ENCODE data around the gene TLE5.

Gene TLE5

GRCh38 chr19:3026768-3027167 lies 35.5 kb downstream of the TLE5 start:
- no peaks in the 10 kb centered on the region for H3K9me3 ChIP-seq (ENCODE audit: control insufficient read depth, low read depth, low read length)
- H3K27me3 ChIP-seq (ENCODE audit: control insufficient read depth, insufficient read depth, low read length), result peaks cover 75% of the 10 kb centered on the region
- peaks cover 7% of the 10 kb centered on the region for H3K4me1 ChIP-seq (ENCODE audit: control insufficient read depth, low read depth, low read length)
- no peak overlapping the region for H3K4me3 ChIP-seq (ENCODE audit: low read length)
- no peaks in the 10 kb centered on the region for H3K36me3 ChIP-seq (ENCODE audit: control insufficient read depth, low read depth, low read length)
- no peak overlapping the region for H3K9ac ChIP-seq (ENCODE audit: low read length)
- H3K27ac ChIP-seq (ENCODE audit: low read length), result no peak overlapping the region

- H3K4me1 ChIP-seq (ENCODE audit: control insufficient read depth, low read depth, low read length), result peaks cover 7% of the 10 kb centered on the region
- H3K27me3 ChIP-seq (ENCODE audit: control insufficient read depth, insufficient read depth, low read length), result peaks cover 62% of the 10 kb centered on the region
- no peaks in the 10 kb centered on the region for H3K36me3 ChIP-seq (ENCODE audit: control insufficient read depth, low read depth, low read length)
- H3K9me3 ChIP-seq (ENCODE audit: control insufficient read depth, low read depth, low read length), result no peaks in the 10 kb centered on the region
- H3K27ac ChIP-seq (ENCODE audit: low read length), result no peak overlapping the region
- no peak overlapping the region for H3K9ac ChIP-seq (ENCODE audit: low read length)
- H3K4me3 ChIP-seq (ENCODE audit: low read length), result peak overlapping the region; percentile 22
Measured at GRCh38 chr19:3025549-3025886, 36.8 kb downstream of the TLE5 start.

- peak overlapping the region; percentile 22 for H3K4me3 ChIP-seq (ENCODE audit: low read length)
- peaks cover 57% of the 10 kb centered on the region for H3K27me3 ChIP-seq (ENCODE audit: control insufficient read depth, insufficient read depth, low read length)
- H3K36me3 ChIP-seq (ENCODE audit: control insufficient read depth, low read depth, low read length), result no peaks in the 10 kb centered on the region
- H3K4me1 ChIP-seq (ENCODE audit: control insufficient read depth, low read depth, low read length), result peaks cover 7% of the 10 kb centered on the region
- no peak overlapping the region for H3K9ac ChIP-seq (ENCODE audit: low read length)
- H3K9me3 ChIP-seq (ENCODE audit: control insufficient read depth, low read depth, low read length), result no peaks in the 10 kb centered on the region
- no peak overlapping the region for H3K27ac ChIP-seq (ENCODE audit: low read length)
Measured at GRCh38 chr19:3024870-3025548, 37.3 kb downstream of the TLE5 start.

- H3K9ac ChIP-seq (ENCODE audit: low read length), result no peak overlapping the region
- H3K4me3 ChIP-seq (ENCODE audit: low read length), result no peak overlapping the region
- H3K9me3 ChIP-seq (ENCODE audit: control insufficient read depth, low read depth, low read length), result no peaks in the 10 kb centered on the region
- no peak overlapping the region for H3K27ac ChIP-seq (ENCODE audit: low read length)
- H3K4me1 ChIP-seq (ENCODE audit: control insufficient read depth, low read depth, low read length), result peaks cover 7% of the 10 kb centered on the region
- peaks cover 52% of the 10 kb centered on the region for H3K27me3 ChIP-seq (ENCODE audit: control insufficient read depth, insufficient read depth, low read length)
- H3K36me3 ChIP-seq (ENCODE audit: control insufficient read depth, low read depth, low read length), result no peaks in the 10 kb centered on the region
Measured at GRCh38 chr19:3024509-3024869, 37.8 kb downstream of the TLE5 start.

GRCh38 chr19:3020321-3020960 lies 41.9 kb downstream of the TLE5 start:
- peaks cover 7% of the 10 kb centered on the region for H3K4me1 ChIP-seq (ENCODE audit: control insufficient read depth, low read depth, low read length)
- H3K27ac ChIP-seq (ENCODE audit: low read length), result no peak overlapping the region
- H3K27me3 ChIP-seq (ENCODE audit: control insufficient read depth, insufficient read depth, low read length), result peaks cover 16% of the 10 kb centered on the region
- no peak overlapping the region for H3K9ac ChIP-seq (ENCODE audit: low read length)
- H3K9me3 ChIP-seq (ENCODE audit: control insufficient read depth, low read depth, low read length), result no peaks in the 10 kb centered on the region
- no peaks in the 10 kb centered on the region for H3K36me3 ChIP-seq (ENCODE audit: control insufficient read depth, low read depth, low read length)
- H3K4me3 ChIP-seq (ENCODE audit: low read length), result no peak overlapping the region

- H3K9ac ChIP-seq (ENCODE audit: low read length), result no peak overlapping the region
- peaks cover 4% of the 10 kb centered on the region for H3K27me3 ChIP-seq (ENCODE audit: control insufficient read depth, insufficient read depth, low read length)
- no peak overlapping the region for H3K4me3 ChIP-seq (ENCODE audit: low read length)
- H3K4me1 ChIP-seq (ENCODE audit: control insufficient read depth, low read depth, low read length), result no peaks in the 10 kb centered on the region
- H3K36me3 ChIP-seq (ENCODE audit: control insufficient read depth, low read depth, low read length), result no peaks in the 10 kb centered on the region
- no peak overlapping the region for H3K27ac ChIP-seq (ENCODE audit: low read length)
- no peaks in the 10 kb centered on the region for H3K9me3 ChIP-seq (ENCODE audit: control insufficient read depth, low read depth, low read length)
Measured at GRCh38 chr19:3019211-3019854, 43.0 kb downstream of the TLE5 start.

GRCh38 chr19:3017923-3018322 lies 44.4 kb downstream of the TLE5 start:
- Histone ChIP-seq H3K4me1 (ENCODE audit: control insufficient read depth, low read depth, low read length) (peaks cover under 1% of the 10 kb centered on the region), H3K4me3 (ENCODE audit: low read length) (no peak overlapping the region), H3K9ac (ENCODE audit: low read length) (no peak overlapping the region), H3K27me3 (ENCODE audit: control insufficient read depth, insufficient read depth, low read length) (no peaks in the 10 kb centered on the region), H3K36me3 (ENCODE audit: control insufficient read depth, low read depth, low read length) (no peaks in the 10 kb centered on the region), H3K27ac (ENCODE audit: low read length) (no peak overlapping the region), H3K9me3 (ENCODE audit: control insufficient read depth, low read depth, low read length) (no peaks in the 10 kb centered on the region)

GRCh38 chr19:3015126-3016057 lies 46.9 kb downstream of the TLE5 start:
- Histone ChIP-seq H3K36me3 (ENCODE audit: control insufficient read depth, low read depth, low read length) (no peaks in the 10 kb centered on the region), H3K9me3 (ENCODE audit: control insufficient read depth, low read depth, low read length) (no peaks in the 10 kb centered on the region), H3K27me3 (ENCODE audit: control insufficient read depth, insufficient read depth, low read length) (no peaks in the 10 kb centered on the region), H3K4me1 (ENCODE audit: control insufficient read depth, low read depth, low read length) (peaks cover 7% of the 10 kb centered on the region), H3K4me3 (ENCODE audit: low read length) (no peak overlapping the region), H3K27ac (ENCODE audit: low read length) (no peak overlapping the region), H3K9ac (ENCODE audit: low read length) (no peak overlapping the region)

GRCh38 chr19:3014135-3014534 lies 48.2 kb downstream of the TLE5 start:
- peaks cover 7% of the 10 kb centered on the region for H3K4me1 ChIP-seq (ENCODE audit: control insufficient read depth, low read depth, low read length)
- no peak overlapping the region for H3K4me3 ChIP-seq (ENCODE audit: low read length)
- no peak overlapping the region for H3K9ac ChIP-seq (ENCODE audit: low read length)
- no peaks in the 10 kb centered on the region for H3K36me3 ChIP-seq (ENCODE audit: control insufficient read depth, low read depth, low read length)
- H3K27me3 ChIP-seq (ENCODE audit: control insufficient read depth, insufficient read depth, low read length), result no peaks in the 10 kb centered on the region
- no peaks in the 10 kb centered on the region for H3K9me3 ChIP-seq (ENCODE audit: control insufficient read depth, low read depth, low read length)
- no peak overlapping the region for H3K27ac ChIP-seq (ENCODE audit: low read length)

GRCh38 chr19:3013263-3013725 lies 49.0 kb downstream of the TLE5 start:
- Histone ChIP-seq H3K36me3 (ENCODE audit: control insufficient read depth, low read depth, low read length) (no peaks in the 10 kb centered on the region), H3K27ac (ENCODE audit: low read length) (no peak overlapping the region), H3K4me1 (ENCODE audit: control insufficient read depth, low read depth, low read length) (peaks cover 7% of the 10 kb centered on the region), H3K27me3 (ENCODE audit: control insufficient read depth, insufficient read depth, low read length) (no peaks in the 10 kb centered on the region), H3K9me3 (ENCODE audit: control insufficient read depth, low read depth, low read length) (no peaks in the 10 kb centered on the region), H3K4me3 (ENCODE audit: low read length) (no peak overlapping the region), H3K9ac (ENCODE audit: low read length) (no peak overlapping the region)

- no peaks in the 10 kb centered on the region for H3K9me3 ChIP-seq (ENCODE audit: control insufficient read depth, low read depth, low read length)
- no peak overlapping the region for H3K9ac ChIP-seq (ENCODE audit: low read length)
- no peak overlapping the region for H3K27ac ChIP-seq (ENCODE audit: low read length)
- H3K4me3 ChIP-seq (ENCODE audit: low read length), result no peak overlapping the region
- no peaks in the 10 kb centered on the region for H3K27me3 ChIP-seq (ENCODE audit: control insufficient read depth, insufficient read depth, low read length)
- H3K4me1 ChIP-seq (ENCODE audit: control insufficient read depth, low read depth, low read length), result peaks cover 7% of the 10 kb centered on the region
- no peaks in the 10 kb centered on the region for H3K36me3 ChIP-seq (ENCODE audit: control insufficient read depth, low read depth, low read length)
Measured at GRCh38 chr19:3012621-3013262, 49.6 kb downstream of the TLE5 start.
